KG1 (cell line): ENCODE data around the gene NIN.

Experiments used
- DNase-seq: peaks from one replicate; lab custom pipeline; 2025; lab: John Stamatoyannopoulos, UW

The NIN gene

GRCh38 chr14:50759800-50760543 lies 71.0 kb downstream of the NIN start:
- no peak for DNase-seq

GRCh38 chr14:50758945-50759344 lies 72.0 kb downstream of the NIN start:
- no peak for DNase-seq

- no peak for DNase-seq
Measured at GRCh38 chr14:50758305-50758704, 72.7 kb downstream of the NIN start.

- no peak for DNase-seq
Measured at GRCh38 chr14:50757702-50758101, 73.3 kb downstream of the NIN start.

GRCh38 chr14:50756300-50756699 lies 74.7 kb downstream of the NIN start:
- DNase-seq: no peak

GRCh38 chr14:50750323-50750722 lies 80.6 kb downstream of the NIN start:
- no peak for DNase-seq

GRCh38 chr14:50745401-50746058 lies 85.4 kb downstream of the NIN start:
- DNase-seq: no peak

GRCh38 chr14:50744231-50744630 lies 86.7 kb downstream of the NIN start:
- no peak for DNase-seq

GRCh38 chr14:50741567-50741966 lies 89.4 kb downstream of the NIN start:
- no peak for DNase-seq

GRCh38 chr14:50740856-50741255 lies 90.1 kb downstream of the NIN start:
- no peak for DNase-seq

- no peak for DNase-seq
Measured at GRCh38 chr14:50739186-50739585, 91.8 kb downstream of the NIN start.

GRCh38 chr14:50736932-50737419 lies 94.0 kb downstream of the NIN start:
- no peak for DNase-seq

- no peak for DNase-seq
Measured at GRCh38 chr14:50734950-50735695, 95.8 kb downstream of the NIN start.

GRCh38 chr14:50733494-50733893 lies 97.5 kb downstream of the NIN start:
- no peak for DNase-seq

- DNase-seq: no peak
Measured at GRCh38 chr14:50728836-50729235, 102.1 kb downstream of the NIN start.

GRCh38 chr14:50726372-50727107 lies 104.4 kb downstream of the NIN start:
- no peak for DNase-seq

- no peak for DNase-seq
Measured at GRCh38 chr14:50725761-50726160, 105.2 kb downstream of the NIN start.

GRCh38 chr14:50719911-50720759 lies 110.8 kb downstream of the NIN start:
- DNase-seq: no peak

GRCh38 chr14:50718949-50719348 lies 112.0 kb downstream of the NIN start:
- DNase-seq: no peak

- no peak for DNase-seq
Measured at GRCh38 chr14:50717811-50718210, 113.2 kb downstream of the NIN start.

- DNase-seq: peak; percentile 19
Measured at GRCh38 chr14:50714450-50715073, 116.4 kb downstream of the NIN start.
